ENCODE measurements around the gene SMC4. TPM values are rescaled to one million over a fixed set of nuclear protein-coding genes. Genes with fewer than 3 reads are reported as not detected.

SMC4 gene
- total RNA-seq, 2 donors from 2014 or later, result 12.5 to 35.6 TPM

DNA sequence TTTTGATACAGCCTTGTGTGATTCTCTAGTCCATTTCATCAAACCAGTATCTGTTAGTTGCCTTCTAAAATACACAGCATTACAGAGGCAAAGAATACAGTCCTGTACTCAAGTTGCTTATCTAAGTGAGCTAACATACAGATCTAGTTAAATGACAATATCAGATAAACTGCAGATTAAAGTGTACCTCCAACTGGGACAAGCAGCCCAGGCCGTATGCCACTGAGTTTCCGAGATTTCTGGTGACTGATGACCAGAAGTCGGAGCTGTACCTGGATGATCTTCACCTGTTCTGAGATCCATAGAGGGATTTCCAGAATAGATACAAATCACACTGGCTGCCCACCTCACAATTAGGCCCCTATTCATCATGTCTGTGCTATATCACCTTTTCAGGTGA is 56.4 kb downstream of the SMC4 start:
- no peak for TF ChIP-seq POLR2A (IDR thresholded peaks at IDR 0.05)
- TF ChIP-seq, protein P1, sequence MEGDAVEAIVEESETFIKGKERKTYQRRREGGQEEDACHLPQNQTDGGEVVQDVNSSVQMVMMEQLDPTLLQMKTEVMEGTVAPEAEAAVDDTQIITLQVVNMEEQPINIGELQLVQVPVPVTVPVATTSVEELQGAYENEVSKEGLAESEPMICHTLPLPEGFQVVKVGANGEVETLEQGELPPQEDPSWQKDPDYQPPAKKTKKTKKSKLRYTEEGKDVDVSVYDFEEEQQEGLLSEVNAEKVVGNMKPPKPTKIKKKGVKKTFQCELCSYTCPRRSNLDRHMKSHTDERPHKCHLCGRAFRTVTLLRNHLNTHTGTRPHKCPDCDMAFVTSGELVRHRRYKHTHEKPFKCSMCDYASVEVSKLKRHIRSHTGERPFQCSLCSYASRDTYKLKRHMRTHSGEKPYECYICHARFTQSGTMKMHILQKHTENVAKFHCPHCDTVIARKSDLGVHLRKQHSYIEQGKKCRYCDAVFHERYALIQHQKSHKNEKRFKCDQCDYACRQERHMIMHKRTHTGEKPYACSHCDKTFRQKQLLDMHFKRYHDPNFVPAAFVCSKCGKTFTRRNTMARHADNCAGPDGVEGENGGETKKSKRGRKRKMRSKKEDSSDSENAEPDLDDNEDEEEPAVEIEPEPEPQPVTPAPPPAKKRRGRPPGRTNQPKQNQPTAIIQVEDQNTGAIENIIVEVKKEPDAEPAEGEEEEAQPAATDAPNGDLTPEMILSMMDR (IDR thresholded peaks at IDR 0.05), result no peak
- Histone ChIP-seq H3K27me3 (no peaks in the 10 kb centered on the region), H3K36me3 (replicated peaks in 1 of 2; ENCODE audit: insufficient read depth in 1 of 2, low read depth in 2 of 2) (no peaks in the 10 kb centered on the region), H3K27ac (no peak overlapping the region), H3K4me3 (no peak overlapping the region), H3K9me3 (no peaks in the 10 kb centered on the region), H3K4me1 (no peaks in the 10 kb centered on the region)
- ATAC-seq (no peak), DNase-seq (no peak)
- intact Hi-C loops (cut with DNase I), result no loop called here
- 75 to 76% methylated on average over 3 of the region's 3 CpGs for WGBS, 2 donors

GRCh38 chr3:160458151-160458550 is 58.7 kb downstream of the SMC4 start:
- no peak overlapping the region for H3K4me3 ChIP-seq
- no peaks in the 10 kb centered on the region for H3K27me3 ChIP-seq
- no peak for TF ChIP-seq POLR2A (IDR thresholded peaks at IDR 0.05)
- TF ChIP-seq, protein P1 (IDR thresholded peaks at IDR 0.05), result no peak
- intact Hi-C loops (cut with DNase I), result no loop called here
- H3K27ac ChIP-seq, result no peak overlapping the region
- 58 to 59% methylated on average over 4 of the region's 4 CpGs for WGBS, 2 donors
- no peaks in the 10 kb centered on the region for H3K4me1 ChIP-seq
- ATAC-seq, result no peak
- DNase-seq, result no peak
- no peaks in the 10 kb centered on the region for H3K36me3 ChIP-seq (replicated peaks in 1 of 2; ENCODE audit: insufficient read depth in 1 of 2, low read depth in 2 of 2)
- H3K9me3 ChIP-seq, result no peaks in the 10 kb centered on the region

GRCh38 chr3:160459450-160459970 is 60.1 kb downstream of the SMC4 start:
- ATAC-seq (no peak), DNase-seq (no peak)
- H3K4me1 ChIP-seq, result no peaks in the 10 kb centered on the region
- H3K27me3 ChIP-seq, result no peaks in the 10 kb centered on the region
- 72 to 78% methylated on average over 9 of the region's 9 CpGs for WGBS, 2 donors
- no peak overlapping the region for H3K27ac ChIP-seq
- no peak overlapping the region for H3K4me3 ChIP-seq
- H3K36me3 ChIP-seq (replicated peaks in 1 of 2; ENCODE audit: insufficient read depth in 1 of 2, low read depth in 2 of 2), result no peaks in the 10 kb centered on the region
- H3K9me3 ChIP-seq, result no peaks in the 10 kb centered on the region
- intact Hi-C loops (cut with DNase I), result no loop called here
- no peak for TF ChIP-seq POLR2A (IDR thresholded peaks at IDR 0.05)
- TF ChIP-seq, protein P1 (IDR thresholded peaks at IDR 0.05), result no peak

- no peak for DNase-seq
- intact Hi-C loops (cut with DNase I), result no loop called here
- H3K4me3 ChIP-seq, result no peak overlapping the region
- 60 to 71% methylated on average over 1 to 3 of the region's 3 CpGs for WGBS, 2 donors
- H3K4me1 ChIP-seq, result no peaks in the 10 kb centered on the region
- no peak overlapping the region for H3K27ac ChIP-seq
- H3K27me3 ChIP-seq, result no peaks in the 10 kb centered on the region
- no peaks in the 10 kb centered on the region for H3K36me3 ChIP-seq (replicated peaks in 1 of 2; ENCODE audit: insufficient read depth in 1 of 2, low read depth in 2 of 2)
- H3K9me3 ChIP-seq, result no peaks in the 10 kb centered on the region
- TF ChIP-seq POLR2A (IDR thresholded peaks at IDR 0.05), result no peak
- TF ChIP-seq, protein P1 (IDR thresholded peaks at IDR 0.05), result no peak
- no peak for ATAC-seq
Observed at GRCh38 chr3:160460033-160460432, 60.6 kb downstream of the SMC4 start.

GRCh38 chr3:160464321-160464720 is 64.9 kb downstream of the SMC4 start:
- intact Hi-C loops (cut with DNase I), result no loop called here
- Histone ChIP-seq H3K4me1 (no peaks in the 10 kb centered on the region), H3K36me3 (replicated peaks in 1 of 2; ENCODE audit: insufficient read depth in 1 of 2, low read depth in 2 of 2) (no peaks in the 10 kb centered on the region), H3K27me3 (no peaks in the 10 kb centered on the region), H3K9me3 (no peaks in the 10 kb centered on the region), H3K4me3 (no peak overlapping the region), H3K27ac (no peak overlapping the region)
- ATAC-seq, result no peak
- DNase-seq, result no peak
- TF ChIP-seq, protein P1 (IDR thresholded peaks at IDR 0.05), result no peak
- TF ChIP-seq POLR2A (IDR thresholded peaks at IDR 0.05), result no peak
- WGBS, 2 donors, result 37 to 72% methylated on average over 2 of the region's 2 CpGs

Data from body of pancreas (tissue), 4 donors.